SK-N-SH (cell line): ENCODE data around the gene PRKAB1. TPM values are rescaled to one million over a fixed set of nuclear protein-coding genes. Genes with fewer than 3 reads are reported as not detected.

Experiments
- CTCF ChIA-PET: fragments of 300-600, 350-600 bp; formaldehyde crosslinking; extraction: SDS; loops from one replicate; lab custom pipeline; 2021; lab: Yijun Ruan, JAX
- POLR2A ChIA-PET: fragments of 350-600 bp; sonication (Branson Sonifier 250); formaldehyde crosslinking; extraction: SDS; loops from one replicate; lab custom pipeline; 2020; ENCODE audit warnings: antibody characterized with exemption, inconsistent platforms; lab: Yijun Ruan, JAX
- DNase-seq: peaks from one replicate; pipeline ENCODE4 v3.0.0; 2012
- H2AFZ ChIP-seq: fragments of 200-600 bp; sonication (generic); 2 replicates; pipeline ENCODE4 v1.8.1; 2016; ENCODE audit warnings: antibody characterized with exemption, mild to moderate bottlenecking, low read depth
- H3F3A ChIP-seq: fragments of 200-600 bp; sonication (generic); replicated peaks from 2 replicates; pipeline ENCODE3; 2016; ENCODE audit warnings: antibody characterized with exemption, mild to moderate bottlenecking; ENCODE audit not compliant: insufficient read depth
- H3K27ac ChIP-seq, 2 experiments: fragments of 200-500 bp in 1 of 2; fragments of 200-600 bp in 1 of 2; sonication (Bioruptor generic) in 1 of 2; sonication (generic), shearing (Covaris generic) in 1 of 2; 2 replicates each; pipeline versions ENCODE4 v1.5.1 to v1.6.1; 2014 to 2016; ENCODE audit warnings: low read depth in 2 of 2, inconsistent platforms in 1 of 2, low read length in 1 of 2, mild to moderate bottlenecking in 1 of 2, mixed read lengths in 1 of 2
- H3K27me3 ChIP-seq: fragments of 200-600 bp; sonication (generic), shearing (Covaris generic); 2 replicates; pipeline ENCODE4 v1.6.1; 2016; ENCODE audit warnings: mixed run types; ENCODE audit not compliant: insufficient read depth
- H3K36me3 ChIP-seq, 2 experiments: fragments of 200-500 bp in 1 of 2; fragments of 200-600 bp in 1 of 2; sonication (Bioruptor generic) in 1 of 2; sonication (generic) in 1 of 2; replicated peaks in 1 of 2; 2 replicates each; pipeline versions ENCODE3 to v1.5.1; 2014 to 2016; ENCODE audit warnings: low read length in 1 of 2, mild to moderate bottlenecking in 1 of 2; ENCODE audit not compliant: insufficient read depth in 2 of 2, control insufficient read depth in 1 of 2
- H3K4me1 ChIP-seq, 2 experiments: fragments of 200-500 bp in 1 of 2; fragments of 200-600 bp in 1 of 2; sonication (Bioruptor generic) in 1 of 2; sonication (generic), shearing (Covaris generic) in 1 of 2; 2 replicates each; pipeline versions ENCODE4 v1.5.1 to v1.6.1; 2014 to 2016; ENCODE audit warnings: low read depth in 1 of 2, low read length in 1 of 2, mixed run types in 1 of 2; ENCODE audit not compliant: insufficient read depth in 2 of 2, control insufficient read depth in 1 of 2
- H3K4me2 ChIP-seq: fragments of 200-600 bp; sonication (generic), shearing (Covaris generic); 2 replicates; pipeline ENCODE4 v1.6.1; 2017; ENCODE audit warnings: mixed run types
- H3K4me3 ChIP-seq, 2 experiments: fragments of 200-500 bp in 1 of 2; fragments of 200-600 bp in 1 of 2; sonication (Bioruptor generic) in 1 of 2; sonication (generic), shearing (Covaris generic) in 1 of 2; 2 replicates each; pipeline versions ENCODE4 v1.5.1 to v1.8.1; 2014 to 2016; ENCODE audit warnings: low read depth in 2 of 2, inconsistent platforms in 1 of 2, low read length in 1 of 2, mild to moderate bottlenecking in 1 of 2, mixed read lengths in 1 of 2, moderate library complexity in 1 of 2
- H3K79me2 ChIP-seq: fragments of 200-600 bp; sonication (generic); 2 replicates; pipeline ENCODE4 v1.8.1; 2017; ENCODE audit warnings: mild to moderate bottlenecking; ENCODE audit not compliant: insufficient read depth
- H3K9ac ChIP-seq: fragments of 200-600 bp; sonication (generic); 2 replicates; pipeline ENCODE4 v1.6.1; 2017; ENCODE audit warnings: mixed run types
- H3K9me2 ChIP-seq: fragments of 200-600 bp; sonication (generic); 2 replicates; pipeline ENCODE4 v1.6.1; 2017; ENCODE audit warnings: mixed run types
- H3K9me3 ChIP-seq: fragments of 200-600 bp; sonication (generic); 2 replicates; pipeline ENCODE4 v1.6.1; 2017; ENCODE audit warnings: mixed run types, mild to moderate bottlenecking, moderate library complexity
- H4K20me1 ChIP-seq: fragments of 200-600 bp; sonication (generic); 2 replicates; pipeline ENCODE4 v1.6.1; 2017; ENCODE audit warnings: mild to moderate bottlenecking, mixed run types; ENCODE audit not compliant: insufficient read depth
- CHD2 ChIP-seq: fragments of 150-350 bp; IDR thresholded peaks from 2 replicates; pipeline ENCODE4 v1.6.1; 2018; ENCODE audit warnings: low read length; ENCODE audit not compliant: partially characterized antibody
- ELF1 ChIP-seq: IDR thresholded peaks from 2 replicates; pipeline ENCODE4 v1.4.0; 2012
- EP300 ChIP-seq, 2 experiments: IDR thresholded peaks; 2 replicates each; pipeline versions ENCODE4 v1.4.0 to v1.6.1; 2012; ENCODE audit warnings: borderline replicate concordance in 1 of 2, low read depth in 1 of 2, low read length in 1 of 2
- FOXJ3 ChIP-seq: sonication (generic); formaldehyde crosslinking; IDR thresholded peaks from 2 replicates; pipeline ENCODE4 v1.5.1; 2020; ENCODE audit warnings: mild to moderate bottlenecking, missing genetic modification reagents
- FOXM1 ChIP-seq: IDR thresholded peaks from 2 replicates; pipeline ENCODE4 v1.4.0; 2012; ENCODE audit warnings: low read depth, mild to moderate bottlenecking
- GABPA ChIP-seq: IDR thresholded peaks from 2 replicates; pipeline ENCODE4 v1.4.0; 2012; ENCODE audit warnings: low read depth, mild to moderate bottlenecking
- GATA2 ChIP-seq: sonication (generic); formaldehyde crosslinking; IDR thresholded peaks from 2 replicates; pipeline ENCODE4 v1.5.0; 2020; ENCODE audit warnings: mild to moderate bottlenecking, missing genetic modification reagents
- JUND ChIP-seq: IDR thresholded peaks from 2 replicates; pipeline ENCODE4 v1.4.0; 2012
- RFX5 ChIP-seq: IDR thresholded peaks from 2 replicates; pipeline ENCODE4 v1.6.1; 2012; ENCODE audit warnings: mild to moderate bottlenecking, improper control_type of control experiment, low read length
- SIN3A ChIP-seq: IDR thresholded peaks from 2 replicates; pipeline ENCODE4 v1.6.1; 2012; ENCODE audit warnings: low read depth, mild to moderate bottlenecking, low read length, moderate library complexity, borderline replicate concordance
- TAF1 ChIP-seq: IDR thresholded peaks from 2 replicates; pipeline ENCODE4 v1.6.1; 2012; ENCODE audit warnings: low read depth, mild to moderate bottlenecking, low read length, moderate library complexity, borderline replicate concordance
- TEAD4 ChIP-seq: IDR thresholded peaks from 2 replicates; pipeline ENCODE4 v1.4.0; 2012; ENCODE audit warnings: mild to moderate bottlenecking, borderline replicate concordance; ENCODE audit not compliant: insufficient read depth
- WGBS: methylation state at CpG from one replicate; pipeline ENCODE4 v1.1.6; 2017; ENCODE audit warnings: low lambda C conversion rate; 5-methylcytosine and 5-hydroxymethylcytosine counted together
- polyA plus RNA-seq, 3 experiments: library from polyadenylated mRNA; depleted of rRNA; stranded (reverse); fragments of >200 nt; gene quantifications; 2 replicates each; pipeline ENCODE4 v1.2.3, GENCODE V29; 2012
- TF ChIP-seq, protein P1 (sequence below): fragments of 150-350 bp; IDR thresholded peaks from 2 replicates; pipeline ENCODE4 v1.6.1; 2016; ENCODE audit warnings: mild to moderate bottlenecking, low read depth, low read length
- TF ChIP-seq, protein P2 (sequence below): IDR thresholded peaks from 2 replicates; pipeline ENCODE4 v1.6.1; 2012; ENCODE audit warnings: mild to moderate bottlenecking, low read depth, low read length, moderate library complexity
- TF ChIP-seq, protein P3 (sequence below): fragments of 200-600 bp; sonication (generic); IDR thresholded peaks from 2 replicates; pipeline ENCODE4 v1.6.1; 2017; ENCODE audit warnings: antibody characterized with exemption, mild to moderate bottlenecking, moderate library complexity
- TF ChIP-seq, protein P4 (sequence below): IDR thresholded peaks from 2 replicates; pipeline ENCODE4 v1.4.0; 2012; ENCODE audit warnings: low read depth, borderline replicate concordance
- TF ChIP-seq, protein P5 (sequence below): fragments of 150-350 bp; IDR thresholded peaks from 2 replicates; pipeline ENCODE4 v1.6.1; 2017; ENCODE audit warnings: antibody characterized with exemption, low read length, low read depth, borderline replicate concordance
- TF ChIP-seq, protein P6 (sequence below): IDR thresholded peaks from 2 replicates; pipeline ENCODE4 v1.4.0; 2012; ENCODE audit warnings: low read depth

PRKAB1 gene
- polyA plus RNA-seq, 1 of the 3 experiments (the other 2 are of a cell fraction) = 28.9 TPM

DNA sequence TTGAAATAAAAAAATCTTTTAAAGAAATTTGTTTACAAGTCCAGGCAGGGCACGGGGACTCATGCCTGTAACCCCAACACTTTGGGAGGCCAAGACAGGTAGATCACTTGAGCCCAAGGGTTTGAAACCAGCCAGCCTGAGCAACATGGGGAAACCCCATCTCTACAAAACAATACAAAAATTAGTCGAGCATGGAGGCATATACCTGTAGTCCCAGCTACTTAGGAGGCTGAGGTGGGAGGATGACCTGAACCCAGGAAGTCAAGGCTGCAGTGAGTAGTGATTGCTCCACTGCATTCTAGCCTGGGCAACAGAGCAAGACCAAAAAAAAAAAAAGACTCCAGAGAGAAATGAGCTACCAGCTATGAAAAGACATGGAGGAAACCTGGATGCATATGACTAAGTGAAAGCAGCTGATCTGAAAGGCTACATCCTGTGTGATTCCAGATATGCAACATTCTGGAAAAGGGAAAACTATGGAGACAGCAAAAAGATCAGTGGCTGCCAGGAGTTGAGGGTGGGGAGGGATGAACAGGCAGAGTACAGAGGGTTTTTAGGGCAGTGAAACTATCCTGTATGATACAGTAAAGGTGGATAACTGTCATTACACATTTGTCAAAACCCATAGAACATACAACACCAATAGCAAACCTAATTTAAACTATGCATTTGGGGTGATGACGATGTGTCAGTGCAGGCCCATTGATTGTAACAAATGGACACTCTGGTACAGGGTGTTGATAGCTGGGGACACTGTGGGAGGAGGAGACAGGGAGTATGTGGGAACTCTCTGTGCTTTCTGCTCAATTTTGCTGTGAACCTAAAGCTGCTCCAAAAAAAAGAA is 59.9 kb downstream of the PRKAB1 start:
- Histone ChIP-seq H3K27me3 (no peaks in the 10 kb centered on the region), H3K9ac (no peak overlapping the region), H3K4me1 (no peaks in the 10 kb centered on the region), H4K20me1 (no peaks in the 10 kb centered on the region), H3F3A (no peaks in the 10 kb centered on the region), H3K4me2 (no peak overlapping the region), H3K9me3 (no peaks in the 10 kb centered on the region), H3K36me3 (peaks cover 0 to 13% of the 10 kb centered on the region in 2 experiments), H2AFZ (no peak overlapping the region), H3K79me2 (no peaks in the 10 kb centered on the region), H3K27ac (no peak overlapping the region), H3K4me3 (no peak overlapping the region), H3K9me2 (no peaks in the 10 kb centered on the region)
- DNase-seq = no peak
- POLR2A ChIA-PET = no interaction called here
- WGBS = 79% methylated on average over 3 of the region's 3 CpGs
- no peak for TF ChIP-seq TAF1
- TF ChIP-seq, protein P1, sequence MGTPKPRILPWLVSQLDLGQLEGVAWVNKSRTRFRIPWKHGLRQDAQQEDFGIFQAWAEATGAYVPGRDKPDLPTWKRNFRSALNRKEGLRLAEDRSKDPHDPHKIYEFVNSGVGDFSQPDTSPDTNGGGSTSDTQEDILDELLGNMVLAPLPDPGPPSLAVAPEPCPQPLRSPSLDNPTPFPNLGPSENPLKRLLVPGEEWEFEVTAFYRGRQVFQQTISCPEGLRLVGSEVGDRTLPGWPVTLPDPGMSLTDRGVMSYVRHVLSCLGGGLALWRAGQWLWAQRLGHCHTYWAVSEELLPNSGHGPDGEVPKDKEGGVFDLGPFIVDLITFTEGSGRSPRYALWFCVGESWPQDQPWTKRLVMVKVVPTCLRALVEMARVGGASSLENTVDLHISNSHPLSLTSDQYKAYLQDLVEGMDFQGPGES = no peak
- TF ChIP-seq, protein P2, sequence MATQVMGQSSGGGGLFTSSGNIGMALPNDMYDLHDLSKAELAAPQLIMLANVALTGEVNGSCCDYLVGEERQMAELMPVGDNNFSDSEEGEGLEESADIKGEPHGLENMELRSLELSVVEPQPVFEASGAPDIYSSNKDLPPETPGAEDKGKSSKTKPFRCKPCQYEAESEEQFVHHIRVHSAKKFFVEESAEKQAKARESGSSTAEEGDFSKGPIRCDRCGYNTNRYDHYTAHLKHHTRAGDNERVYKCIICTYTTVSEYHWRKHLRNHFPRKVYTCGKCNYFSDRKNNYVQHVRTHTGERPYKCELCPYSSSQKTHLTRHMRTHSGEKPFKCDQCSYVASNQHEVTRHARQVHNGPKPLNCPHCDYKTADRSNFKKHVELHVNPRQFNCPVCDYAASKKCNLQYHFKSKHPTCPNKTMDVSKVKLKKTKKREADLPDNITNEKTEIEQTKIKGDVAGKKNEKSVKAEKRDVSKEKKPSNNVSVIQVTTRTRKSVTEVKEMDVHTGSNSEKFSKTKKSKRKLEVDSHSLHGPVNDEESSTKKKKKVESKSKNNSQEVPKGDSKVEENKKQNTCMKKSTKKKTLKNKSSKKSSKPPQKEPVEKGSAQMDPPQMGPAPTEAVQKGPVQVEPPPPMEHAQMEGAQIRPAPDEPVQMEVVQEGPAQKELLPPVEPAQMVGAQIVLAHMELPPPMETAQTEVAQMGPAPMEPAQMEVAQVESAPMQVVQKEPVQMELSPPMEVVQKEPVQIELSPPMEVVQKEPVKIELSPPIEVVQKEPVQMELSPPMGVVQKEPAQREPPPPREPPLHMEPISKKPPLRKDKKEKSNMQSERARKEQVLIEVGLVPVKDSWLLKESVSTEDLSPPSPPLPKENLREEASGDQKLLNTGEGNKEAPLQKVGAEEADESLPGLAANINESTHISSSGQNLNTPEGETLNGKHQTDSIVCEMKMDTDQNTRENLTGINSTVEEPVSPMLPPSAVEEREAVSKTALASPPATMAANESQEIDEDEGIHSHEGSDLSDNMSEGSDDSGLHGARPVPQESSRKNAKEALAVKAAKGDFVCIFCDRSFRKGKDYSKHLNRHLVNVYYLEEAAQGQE = no peak
- no peak for TF ChIP-seq RFX5
- TF ChIP-seq, protein P3, sequence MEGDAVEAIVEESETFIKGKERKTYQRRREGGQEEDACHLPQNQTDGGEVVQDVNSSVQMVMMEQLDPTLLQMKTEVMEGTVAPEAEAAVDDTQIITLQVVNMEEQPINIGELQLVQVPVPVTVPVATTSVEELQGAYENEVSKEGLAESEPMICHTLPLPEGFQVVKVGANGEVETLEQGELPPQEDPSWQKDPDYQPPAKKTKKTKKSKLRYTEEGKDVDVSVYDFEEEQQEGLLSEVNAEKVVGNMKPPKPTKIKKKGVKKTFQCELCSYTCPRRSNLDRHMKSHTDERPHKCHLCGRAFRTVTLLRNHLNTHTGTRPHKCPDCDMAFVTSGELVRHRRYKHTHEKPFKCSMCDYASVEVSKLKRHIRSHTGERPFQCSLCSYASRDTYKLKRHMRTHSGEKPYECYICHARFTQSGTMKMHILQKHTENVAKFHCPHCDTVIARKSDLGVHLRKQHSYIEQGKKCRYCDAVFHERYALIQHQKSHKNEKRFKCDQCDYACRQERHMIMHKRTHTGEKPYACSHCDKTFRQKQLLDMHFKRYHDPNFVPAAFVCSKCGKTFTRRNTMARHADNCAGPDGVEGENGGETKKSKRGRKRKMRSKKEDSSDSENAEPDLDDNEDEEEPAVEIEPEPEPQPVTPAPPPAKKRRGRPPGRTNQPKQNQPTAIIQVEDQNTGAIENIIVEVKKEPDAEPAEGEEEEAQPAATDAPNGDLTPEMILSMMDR = no peak
- TF ChIP-seq, protein P4, sequence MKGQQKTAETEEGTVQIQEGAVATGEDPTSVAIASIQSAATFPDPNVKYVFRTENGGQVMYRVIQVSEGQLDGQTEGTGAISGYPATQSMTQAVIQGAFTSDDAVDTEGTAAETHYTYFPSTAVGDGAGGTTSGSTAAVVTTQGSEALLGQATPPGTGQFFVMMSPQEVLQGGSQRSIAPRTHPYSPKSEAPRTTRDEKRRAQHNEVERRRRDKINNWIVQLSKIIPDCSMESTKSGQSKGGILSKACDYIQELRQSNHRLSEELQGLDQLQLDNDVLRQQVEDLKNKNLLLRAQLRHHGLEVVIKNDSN = no peak
- no peak for TF ChIP-seq CHD2
- no peak for TF ChIP-seq FOXM1
- TF ChIP-seq JUND = no peak
- TF ChIP-seq GATA2 = no peak
- TF ChIP-seq SIN3A = no peak
- TF ChIP-seq EP300 (IDR thresholded peaks at IDR 0.05; ENCODE audit: borderline replicate concordance in 1 of 2, low read depth in 1 of 2, low read length in 1 of 2) = no peak
- TF ChIP-seq, protein P5, sequence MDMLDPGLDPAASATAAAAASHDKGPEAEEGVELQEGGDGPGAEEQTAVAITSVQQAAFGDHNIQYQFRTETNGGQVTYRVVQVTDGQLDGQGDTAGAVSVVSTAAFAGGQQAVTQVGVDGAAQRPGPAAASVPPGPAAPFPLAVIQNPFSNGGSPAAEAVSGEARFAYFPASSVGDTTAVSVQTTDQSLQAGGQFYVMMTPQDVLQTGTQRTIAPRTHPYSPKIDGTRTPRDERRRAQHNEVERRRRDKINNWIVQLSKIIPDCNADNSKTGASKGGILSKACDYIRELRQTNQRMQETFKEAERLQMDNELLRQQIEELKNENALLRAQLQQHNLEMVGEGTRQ = no peak
- TF ChIP-seq, protein P6, sequence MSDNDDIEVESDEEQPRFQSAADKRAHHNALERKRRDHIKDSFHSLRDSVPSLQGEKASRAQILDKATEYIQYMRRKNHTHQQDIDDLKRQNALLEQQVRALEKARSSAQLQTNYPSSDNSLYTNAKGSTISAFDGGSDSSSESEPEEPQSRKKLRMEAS = no peak
- TF ChIP-seq ELF1 = no peak
- no peak for TF ChIP-seq TEAD4
- TF ChIP-seq GABPA = no peak
- TF ChIP-seq FOXJ3 (CRISPR knock-in tag) = no peak
- CTCF ChIA-PET = interaction anchor here (1.3 to 1.4 kb wide), 2 partner anchors 8 to 33 kb away, joined by 4 read pairs; no protein-coding TSS in a partner anchor
